K562 (cell line): ENCODE results near the gene ZMPSTE24. TPM values are rescaled to one million over a fixed set of nuclear protein-coding genes. Genes with fewer than 3 reads are reported as not detected.

ENCODE experiments used
- ATAC-seq: fragments of 200-7000 bp; cut with Tn5 transposase; 3 replicates; pipeline ENCODE4 v1.9.1; 2020; ENCODE audit warnings: moderate library complexity
- BruUV-seq: library from RNA; stranded (reverse); fragments of 400-500 nt; replicated peaks from 2 replicates; lab custom pipeline; 2021; lab: Mats Ljungman, UMichigan
- CTCF ChIA-PET: fragments of 300-600 bp; formaldehyde crosslinking; extraction: SDS; loops from one replicate; lab custom pipeline; 2021; ENCODE audit warnings: low intra/inter-chr PET ratio; lab: Yijun Ruan, JAX
- POLR2A ChIA-PET: fragments of 300-600, 350-650 bp; sonication (Branson Sonifier 250); formaldehyde crosslinking; extraction: SDS; loops from one replicate; lab custom pipeline; 2021; ENCODE audit warnings: antibody characterized with exemption, inconsistent platforms; lab: Yijun Ruan, JAX
- DNase-seq, 4 experiments: peaks; one replicate each; pipeline versions ENCODE4 v3.0.0 to v3.0.0-alpha.2; 2011 to 2018; ENCODE audit warnings: low spot score in 3 of 4, mixed read lengths in 3 of 4; ENCODE audit errors: extremely low read depth in 1 of 4
- FAIRE-seq: peaks from 2 replicates; lab custom pipeline; 2011; peaks lifted over from hg19 to GRCh38; lab: Jason Lieb, UNC
- H2AFZ ChIP-seq: 2 replicates; pipeline ENCODE4 v1.6.0; 2011; ENCODE audit warnings: low read depth, low read length, control low read depth, inconsistent platforms
- H3K27ac ChIP-seq: fragments of 200-600 bp; 3 replicates; pipeline ENCODE4 v1.8.0; 2011; ENCODE audit warnings: low read depth, mild to moderate bottlenecking, control low read depth, inconsistent platforms, low read length, moderate library complexity, mixed read lengths; ENCODE audit errors: extremely low read depth
- H3K27me3 ChIP-seq, 2 experiments: fragments of 300-600 bp in 1 of 2; 2 replicates in 1 of 2; 3 replicates in 1 of 2; pipeline versions ENCODE4 v1.6.0 to v1.8.0; 2011; ENCODE audit warnings: inconsistent platforms in 2 of 2, low read length in 2 of 2, mild to moderate bottlenecking in 1 of 2, mixed read lengths in 1 of 2, moderate library complexity in 1 of 2; ENCODE audit not compliant: control insufficient read depth in 2 of 2, insufficient read depth in 2 of 2
- H3K36me3 ChIP-seq: fragments of 300-600 bp; 3 replicates; pipeline ENCODE4 v1.8.0; 2011; ENCODE audit warnings: mild to moderate bottlenecking, low read length, inconsistent platforms; ENCODE audit not compliant: control insufficient read depth, insufficient read depth
- H3K4me1 ChIP-seq, 2 experiments: fragments of 200-600 bp in 1 of 2; replicated peaks in 1 of 2; 2 replicates in 1 of 2; 3 replicates in 1 of 2; pipeline versions ENCODE4 v1.5.1 to v1.8.0; 2011; ENCODE audit warnings: inconsistent platforms in 2 of 2, low read length in 2 of 2, mild to moderate bottlenecking in 1 of 2, mixed read lengths in 1 of 2, moderate library complexity in 1 of 2; ENCODE audit not compliant: control insufficient read depth in 2 of 2, insufficient read depth in 2 of 2
- H3K4me2 ChIP-seq: 2 replicates; pipeline ENCODE4 v1.6.1; 2011; ENCODE audit warnings: low read length, control low read depth, inconsistent platforms, mixed read lengths; ENCODE audit not compliant: insufficient read depth
- H3K4me3 ChIP-seq: fragments of 200-600 bp; sonication (generic), shearing (Covaris generic); 2 replicates; pipeline ENCODE4 v1.5.1; 2016; ENCODE audit warnings: control low read depth, inconsistent platforms
- H3K79me2 ChIP-seq: fragments of 200-600 bp; 3 replicates; pipeline ENCODE4 v1.8.0; 2011; ENCODE audit warnings: low read length, inconsistent platforms; ENCODE audit not compliant: control insufficient read depth, insufficient read depth
- H3K9ac ChIP-seq, 2 experiments: 2 replicates each; pipeline versions ENCODE4 v1.6.0 to v1.6.1; 2011; ENCODE audit warnings: low read depth in 2 of 2, low read length in 2 of 2, control low read depth in 1 of 2, inconsistent platforms in 1 of 2, mild to moderate bottlenecking in 1 of 2, mixed read lengths in 1 of 2; ENCODE audit not compliant: insufficient read depth in 1 of 2
- H3K9me1 ChIP-seq: one replicate; pipeline ENCODE4 v1.6.0; 2011; ENCODE audit warnings: inconsistent platforms, mild to moderate bottlenecking, low read length, moderate library complexity; ENCODE audit not compliant: control insufficient read depth, insufficient read depth
- H3K9me3 ChIP-seq: replicated peaks from 2 replicates; pipeline ENCODE4 v1.5.1; 2011; ENCODE audit warnings: low read depth, low read length, inconsistent platforms; ENCODE audit not compliant: control insufficient read depth, insufficient read depth
- H4K20me1 ChIP-seq: replicated peaks from 2 replicates; pipeline ENCODE4 v1.6.1; 2011; ENCODE audit warnings: low read length, inconsistent platforms, mixed read lengths; ENCODE audit not compliant: control insufficient read depth, insufficient read depth
- FOXP1 ChIP-seq: sonication (generic); formaldehyde crosslinking; IDR thresholded peaks from 2 replicates; pipeline ENCODE4 v1.8.0; 2022; ENCODE audit warnings: mild to moderate bottlenecking, missing genetic modification reagents
- HDAC1 ChIP-seq, 2 experiments: fragments of 450-650 bp; IDR thresholded peaks; 2 replicates each; pipeline ENCODE4 v1.6.1; 2016 to 2017; ENCODE audit warnings: inconsistent platforms in 1 of 2, mild to moderate bottlenecking in 1 of 2, moderate library complexity in 1 of 2
- HDGF ChIP-seq: fragments of 450-650 bp; IDR thresholded peaks from 2 replicates; pipeline ENCODE4 v1.6.1; 2016
- HES1 ChIP-seq: fragments of 450-650 bp; IDR thresholded peaks from 2 replicates; pipeline ENCODE4 v1.6.1; 2016; ENCODE audit warnings: low read depth, mild to moderate bottlenecking, moderate library complexity
- HINFP ChIP-seq: fragments of 450-650 bp; conservative IDR thresholded peaks from 2 replicates; pipeline ENCODE4 v1.6.1; 2016; ENCODE audit warnings: missing genetic modification characterization, low read depth, mild to moderate bottlenecking, control low read depth, missing compliant biosample characterization
- IRF2 ChIP-seq: sonication (generic); formaldehyde crosslinking; IDR thresholded peaks from 2 replicates; pipeline ENCODE4 v1.8.1; 2022; ENCODE audit warnings: mild to moderate bottlenecking, missing genetic modification reagents
- PHF8 ChIP-seq: fragments of 200-600 bp; sonication (generic); IDR thresholded peaks from 2 replicates; pipeline ENCODE4 v1.6.1; 2012; ENCODE audit warnings: mixed run types, mild to moderate bottlenecking, inconsistent platforms, low read length, moderate library complexity, borderline replicate concordance
- SUPT5H ChIP-seq: fragments of 450-650 bp; IDR thresholded peaks from 2 replicates; pipeline ENCODE4 v1.6.1; 2016
- TBP ChIP-seq: optimal IDR thresholded peaks from 2 replicates; pipeline ENCODE3; 2011; ENCODE audit warnings: low read depth, low read length, improper control_type of control experiment
- ZFP1 ChIP-seq: fragments of 450-650 bp; formaldehyde crosslinking; IDR thresholded peaks from 2 replicates; pipeline ENCODE4 v1.4.0; 2020; ENCODE audit warnings: mild to moderate bottlenecking, mixed read lengths
- ZNF644 ChIP-seq: fragments of 200-800 bp; sonication (Bioruptor generic); IDR thresholded peaks from 2 replicates; pipeline ENCODE4 v1.6.1; 2016; ENCODE audit warnings: low read depth, missing genetic modification characterization, missing compliant biosample characterization
- ZNF830 ChIP-seq: fragments of 250-450 bp; sonication (Bioruptor Pico); IDR thresholded peaks from 2 replicates; pipeline ENCODE4 v1.5.0; 2021; ENCODE audit warnings: mild to moderate bottlenecking
- ZZZ3 ChIP-seq: fragments of 450-650 bp; IDR thresholded peaks from 2 replicates; pipeline ENCODE4 v1.6.1; 2016; ENCODE audit warnings: antibody characterized with exemption, mild to moderate bottlenecking, moderate library complexity
- WGBS: fragments of 100-300 bp; shearing (Covaris generic); methylation state at CpG from one replicate; pipeline ENCODE4 v1.1.6; 2016; ENCODE audit warnings: low coverage, mixed read lengths; ENCODE audit not compliant: insufficient coverage; ENCODE audit errors: missing lambda C conversion rate; 5-methylcytosine and 5-hydroxymethylcytosine counted together
- in situ Hi-C: fragments of 300-500 bp; cut with MboI; formaldehyde crosslinking; loops from 4 replicates; pipeline ENCODE4 v1.15.0; 2018; ENCODE audit warnings: inconsistent platforms, mixed read lengths
- intact Hi-C: fragments of 100-400 bp; cut with micrococcal nuclease; formaldehyde crosslinking; loops from 2 replicates; pipeline ENCODE4 v1.14.2; 2022
- polyA plus RNA-seq, 8 experiments: library from polyadenylated mRNA; depleted of rRNA in 4 of 8; stranded (reverse) in 5 of 8; unstranded in 3 of 8; fragments of >200 nt; fragmentation: Nextera tagmentation in 2 of 8; fragmentation: Illumina TruSeq in 1 of 8; extraction: Ambion mirVana in 2 of 8; extraction: Trizol in 1 of 8; gene quantifications; 2 replicates each; pipeline versions ENCODE4 v1.2.1 to v1.2.3, GENCODE V29; 2011 to 2014; ENCODE audit warnings: inconsistent platforms in 1 of 8, missing spikeins in 1 of 8
- total RNA-seq, 7 experiments: library from RNA; depleted of rRNA in 6 of 7; stranded (reverse); fragments of >200 nt in 6 of 7; fragmentation: Illumina TruSeq in 2 of 7; extraction: Trizol in 2 of 7; gene quantifications; 2 replicates each; pipeline versions ENCODE4 v1.2.1 to v1.2.3, GENCODE V29; 2011 to 2021; ENCODE audit warnings: low replicate concordance in 1 of 7

The ZMPSTE24 gene
- total and polyA plus RNA-seq, 9 of the 15 experiments (the other 6 are each of a cell fraction or from before 2014, with no cell fraction given), result 30.7 to 75.9 (median 64.3) TPM

- TF ChIP-seq ZNF830 (no peak), ZNF644 (tag) (no peak), TBP (no peak), SUPT5H (no peak)
Observed at GRCh38 chr1:40276122-40276521, 18.1 kb downstream of the ZMPSTE24 start (continued).

- Histone ChIP-seq H2AFZ (no peak overlapping the region), H4K20me1 (no peaks in the 10 kb centered on the region), H3K4me1 (peaks cover 0 to 3% of the 10 kb centered on the region in 2 experiments; a peak in 2 of 5 replicates), H3K4me2 (no peak overlapping the region), H3K9me3 (no peaks in the 10 kb centered on the region), H3K79me2 (peaks cover 5% of the 10 kb centered on the region; the same call in 1 of the 3 replicates), H3K36me3 (peaks cover 72% of the 10 kb centered on the region), H3K4me3 (no peak overlapping the region), H3K9me1 (no peaks in the 10 kb centered on the region), H3K9ac (no peak overlapping the region), H3K27me3 (no peaks in the 10 kb centered on the region), H3K27ac (no peak overlapping the region)
- ChIA-PET POLR2A (interaction anchor here (0.5 to 1.7 kb wide), 5 partner anchors 8 to 188 kb away, joined by 3 to 11 read pairs (median 3); partner anchors contain the start of gene ZMPSTE24), CTCF (no interaction called here)
- FAIRE-seq, result no peak
- in situ Hi-C loops, result no loop called here
- intact Hi-C loops, result no loop called here
- BruUV-seq, result no TSS peak
- DNase-seq, result no peak
- no peak for ATAC-seq
- WGBS, result 88% methylated on average over 2 of the region's 2 CpGs
- TF ChIP-seq HES1 (no peak), PHF8 (no peak), HDGF (no peak), FOXP1 (CRISPR knock-in tag) (no peak), ZZZ3 (no peak), IRF2 (CRISPR knock-in tag) (no peak), ZFP1 (CRISPR knock-in tag) (no peak), HINFP (tag) (no peak), HDAC1 (IDR thresholded peaks at IDR 0.05) (no peak)
Observed at GRCh38 chr1:40281853-40282252, 23.8 kb downstream of the ZMPSTE24 start.
